Spleen (tissue), 11 donors: Measurements from ENCODE around the gene CAV1. TPM values are rescaled to one million over a fixed set of nuclear protein-coding genes. Genes with fewer than 3 reads are reported as not detected.

Experiments used
- DNase-seq: peaks from one replicate; pipeline ENCODE4 v3.0.0-alpha.2; 2020
- H3K27ac ChIP-seq, 8 donors: fragments of 200-600 bp; sonication (generic) in 7 of 8; 1 replicate in 4 of 8; 2 replicates in 4 of 8; pipeline versions ENCODE4 v1.5.0 to v1.8.0; 2016 to 2021; ENCODE audit warnings: inconsistent platforms in 4 of 8, mild to moderate bottlenecking in 4 of 8, moderate library complexity in 1 of 8
- H3K27me3 ChIP-seq, 7 donors: fragments of 200-600 bp; sonication (generic) in 6 of 7; replicated peaks in 1 of 7; 1 replicate in 4 of 7; 2 replicates in 3 of 7; pipeline versions ENCODE4 v1.5.0 to v1.8.0; 2016 to 2021; ENCODE audit warnings: inconsistent platforms in 3 of 7, mild to moderate bottlenecking in 1 of 7
- H3K36me3 ChIP-seq, 6 donors: fragments of 200-600 bp; sonication (generic) in 5 of 6; 1 replicate in 4 of 6; 2 replicates in 2 of 6; pipeline versions ENCODE4 v1.5.0 to v1.8.0; 2016 to 2021; ENCODE audit warnings: inconsistent platforms in 2 of 6
- H3K4me1 ChIP-seq, 6 donors: fragments of 200-600 bp; sonication (generic) in 5 of 6; 1 replicate in 3 of 6; 2 replicates in 3 of 6; pipeline versions ENCODE4 v1.5.0 to v1.8.0; 2016 to 2021; ENCODE audit warnings: inconsistent platforms in 3 of 6
- H3K4me3 ChIP-seq, 8 donors: fragments of 200-600 bp; sonication (generic) in 7 of 8; 1 replicate in 4 of 8; 2 replicates in 4 of 8; pipeline versions ENCODE4 v1.5.0 to v1.8.0; 2016 to 2021; ENCODE audit warnings: inconsistent platforms in 4 of 8, mild to moderate bottlenecking in 4 of 8, moderate library complexity in 2 of 8
- H3K9me3 ChIP-seq, 8 donors: fragments of 200-600 bp; sonication (generic) in 7 of 8; 1 replicate in 4 of 8; 2 replicates in 4 of 8; pipeline versions ENCODE4 v1.5.0 to v1.8.0; 2016 to 2021; ENCODE audit warnings: inconsistent platforms in 4 of 8
- POLR2A ChIP-seq, 3 donors: fragments of 450-650 bp; IDR thresholded peaks; one replicate each; pipeline ENCODE4 v1.5.1; 2017; ENCODE audit warnings: antibody characterized with exemption in 3 of 3, mild to moderate bottlenecking in 1 of 3
- POLR2AphosphoS5 ChIP-seq, 3 donors: sonication (generic); formaldehyde crosslinking; IDR thresholded peaks; one replicate each; pipeline ENCODE4 v1.5.1; 2017; ENCODE audit warnings: antibody characterized with exemption in 3 of 3
- WGBS, 5 donors: extraction: QIAGEN DNeasy Blood & Tissue Kit in 3 of 5; methylation state at CpG; one replicate each; pipeline versions ENCODE4 v1.1.5 to v1.1.7; 2013 to 2018; 5-methylcytosine and 5-hydroxymethylcytosine counted together
- intact Hi-C: fragments of 100-400 bp; cut with DNase I; formaldehyde crosslinking; loops from one replicate; pipeline ENCODE4 v1.15.0; 2023; ENCODE audit warnings: low total_unique reads
- polyA plus RNA-seq, 3 donors: library from polyadenylated mRNA; stranded (reverse); fragments of 200-250 nt; gene quantifications; one replicate each; pipeline ENCODE4 v1.2.1, GENCODE V29; 2013
- total RNA-seq, 7 donors: library from RNA; depleted of rRNA in 3 of 7; stranded (reverse); fragments of >200 nt in 3 of 7; fragmentation: NEBNext Ultra II Directional in 4 of 7; extraction: Animal tissue kit (Norgen Biotek cat#: 25700) in 4 of 7; gene quantifications; one replicate each; pipeline versions ENCODE4 v1.1.0 to v1.2.1, GENCODE V29; 2016 to 2021
- TF ChIP-seq, protein P1 (sequence below), 11 experiments: fragments of 200-600 bp in 7 of 11; fragments of 450-650 bp in 4 of 11; sonication (generic) in 4 of 11; IDR thresholded peaks in 8 of 11; conservative IDR thresholded peaks in 3 of 11; 1 replicate in 7 of 11; 2 replicates in 4 of 11; pipeline versions ENCODE4 v1.4.0 to v1.8.0; 2016 to 2021; ENCODE audit warnings: antibody characterized with exemption in 11 of 11, inconsistent platforms in 4 of 11, mild to moderate bottlenecking in 1 of 11
- donor health status: healthy with polysubstance abuse.
- donor health status: DM: no; HTN: no; CAD: no; lungs with moderate emphysema.
- donor health status: DM: no; HTN: no; CAD: no.
- donor health status: Bipolar disorder and iron deficiency.
- donor health status: healthy.
- donor health status: DM: no; HTN: no; CAD: no.
- donor health status: DM: yes; HTN: yes; CAD: no.

Gene CAV1
- total and polyA plus RNA-seq, 10 donors, result 26.8 to 404 (median 183) TPM

DNA sequence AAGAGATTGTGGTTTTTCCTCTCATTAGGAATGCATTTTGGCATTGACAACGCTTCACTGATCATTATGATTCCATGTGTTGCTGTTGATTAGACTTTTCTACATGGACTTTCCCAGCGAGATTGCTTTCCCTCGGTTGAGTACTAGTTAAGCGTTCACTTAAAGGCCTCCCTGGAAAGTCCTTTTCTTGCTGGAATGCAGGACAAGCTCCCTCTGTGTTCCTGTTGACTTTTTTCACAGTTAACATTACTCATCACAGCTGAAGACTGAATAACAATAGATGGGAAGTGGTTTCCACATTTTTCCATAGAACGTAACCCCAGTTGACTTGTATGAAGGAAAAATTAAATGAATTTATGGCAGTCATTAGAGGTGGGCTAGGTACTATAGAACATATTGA, 2.6 kb upstream of the CAV1 start:
- no peak for DNase-seq
- no peak overlapping the region for H3K27ac ChIP-seq
- WGBS, 5 donors, result 79 to 87% (median 86%) methylated on average over 5 of the region's 5 CpGs
- H3K27me3 ChIP-seq, result peaks cover 0 to 45% (median 22%) of the 10 kb centered on the region in 7 donors
- H3K4me1 ChIP-seq, result peaks cover 0 to 35% (median 28%) of the 10 kb centered on the region in 6 donors
- TF ChIP-seq POLR2A (IDR thresholded peaks at IDR 0.05) (no peak), POLR2AphosphoS5 (IDR thresholded peaks at IDR 0.05) (no peak)
- TF ChIP-seq, protein P1, sequence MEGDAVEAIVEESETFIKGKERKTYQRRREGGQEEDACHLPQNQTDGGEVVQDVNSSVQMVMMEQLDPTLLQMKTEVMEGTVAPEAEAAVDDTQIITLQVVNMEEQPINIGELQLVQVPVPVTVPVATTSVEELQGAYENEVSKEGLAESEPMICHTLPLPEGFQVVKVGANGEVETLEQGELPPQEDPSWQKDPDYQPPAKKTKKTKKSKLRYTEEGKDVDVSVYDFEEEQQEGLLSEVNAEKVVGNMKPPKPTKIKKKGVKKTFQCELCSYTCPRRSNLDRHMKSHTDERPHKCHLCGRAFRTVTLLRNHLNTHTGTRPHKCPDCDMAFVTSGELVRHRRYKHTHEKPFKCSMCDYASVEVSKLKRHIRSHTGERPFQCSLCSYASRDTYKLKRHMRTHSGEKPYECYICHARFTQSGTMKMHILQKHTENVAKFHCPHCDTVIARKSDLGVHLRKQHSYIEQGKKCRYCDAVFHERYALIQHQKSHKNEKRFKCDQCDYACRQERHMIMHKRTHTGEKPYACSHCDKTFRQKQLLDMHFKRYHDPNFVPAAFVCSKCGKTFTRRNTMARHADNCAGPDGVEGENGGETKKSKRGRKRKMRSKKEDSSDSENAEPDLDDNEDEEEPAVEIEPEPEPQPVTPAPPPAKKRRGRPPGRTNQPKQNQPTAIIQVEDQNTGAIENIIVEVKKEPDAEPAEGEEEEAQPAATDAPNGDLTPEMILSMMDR (IDR thresholded peaks at IDR 0.05 in 8 of 11, conservative IDR thresholded peaks at IDR 0.05 in 3 of 11), result no peak
- H3K9me3 ChIP-seq, result no peaks in the 10 kb centered on the region
- intact Hi-C loops, result loop anchor here (10.0 kb wide), 2 partner anchors 63 to 267 kb away; no protein-coding TSS in a partner anchor
- no peak overlapping the region for H3K4me3 ChIP-seq
- no peaks in the 10 kb centered on the region for H3K36me3 ChIP-seq

DNA sequence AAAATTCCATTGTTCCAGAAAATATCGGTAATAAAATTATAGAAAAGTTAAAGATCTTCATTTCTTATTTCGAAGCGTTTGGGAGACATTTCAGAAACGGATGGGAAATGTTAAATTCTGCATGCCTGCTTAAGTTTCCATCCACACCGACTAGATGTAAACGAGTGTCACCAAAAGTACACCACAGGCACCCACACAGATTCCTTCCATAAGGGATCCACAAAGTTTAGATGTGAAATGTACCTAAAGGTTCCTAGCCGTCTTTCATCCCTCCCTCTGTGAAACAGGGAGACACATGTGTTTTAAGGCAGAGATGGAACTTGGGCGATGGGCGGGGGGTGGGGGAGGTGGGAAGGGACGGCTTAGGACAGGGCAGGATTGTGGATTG, 621 bp upstream of the CAV1 start:
- Histone ChIP-seq H3K4me1 (peaks cover 0 to 52% (median 34%) of the 10 kb centered on the region in 6 donors), H3K27ac (peak overlapping the region; percentile 59 to 91 (median 88)), H3K4me3 (peak overlapping the region in 6 of 8 donors; percentile 38 to 81 (median 58)), H3K27me3 (peaks cover 0 to 46% (median 22%) of the 10 kb centered on the region in 7 donors), H3K9me3 (no peaks in the 10 kb centered on the region), H3K36me3 (no peaks in the 10 kb centered on the region)
- WGBS, 5 donors, result 20 to 35% (median 24%) methylated on average over 7 to 10 of the region's 10 CpGs
- no peak for TF ChIP-seq POLR2A (IDR thresholded peaks at IDR 0.05)
- TF ChIP-seq, protein P1 (IDR thresholded peaks at IDR 0.05 in 8 of 11, conservative IDR thresholded peaks at IDR 0.05 in 3 of 11), result no peak
- intact Hi-C loops, result loop anchor here (10.0 kb wide), 2 partner anchors 61 to 269 kb away; no protein-coding TSS in a partner anchor
- no peak for DNase-seq

DNA sequence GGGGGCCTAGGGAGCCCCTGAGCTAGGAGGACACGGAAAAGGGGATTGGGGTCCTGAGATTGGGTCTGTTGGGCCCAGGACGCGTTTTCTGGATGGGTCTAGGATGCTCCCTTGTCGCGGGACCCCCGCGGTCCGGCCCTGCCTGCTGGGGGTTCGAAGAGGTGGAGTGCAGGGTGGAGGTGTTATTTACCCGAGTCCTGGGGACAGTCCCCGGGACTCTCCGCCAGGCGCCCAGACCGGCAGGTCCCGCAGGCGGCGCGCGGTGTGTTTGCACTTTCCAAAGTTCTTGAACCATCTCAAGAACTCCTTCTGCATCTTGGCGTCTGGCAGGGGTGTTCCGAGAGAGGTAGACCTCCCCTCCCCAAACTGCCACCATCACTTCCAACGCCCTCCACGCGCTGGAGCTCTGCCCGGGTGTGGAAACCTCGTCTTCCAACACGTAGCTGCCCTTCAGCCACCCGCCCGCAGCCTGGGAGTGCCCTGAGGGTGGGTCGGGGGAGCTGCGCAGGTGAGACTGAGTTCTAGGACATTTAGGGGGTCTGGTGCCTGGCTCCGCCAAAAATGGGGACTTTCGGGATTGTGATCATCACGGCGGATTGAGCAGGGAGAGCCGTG, 569 bp downstream of the CAV1 start:
- TF ChIP-seq POLR2A (IDR thresholded peaks at IDR 0.05) (no peak), POLR2AphosphoS5 (IDR thresholded peaks at IDR 0.05) (no peak)
- TF ChIP-seq, protein P1 (IDR thresholded peaks at IDR 0.05 in 8 of 11, conservative IDR thresholded peaks at IDR 0.05 in 3 of 11), result no peak
- Histone ChIP-seq H3K4me1 (peaks cover 5 to 63% (median 42%) of the 10 kb centered on the region in 6 donors), H3K4me3 (peak overlapping the region; percentile 38 to 81 (median 58)), H3K36me3 (no peaks in the 10 kb centered on the region), H3K9me3 (no peaks in the 10 kb centered on the region), H3K27ac (peak overlapping the region; percentile 59 to 91 (median 88)), H3K27me3 (peaks cover 0 to 46% (median 22%) of the 10 kb centered on the region in 7 donors)
- peak; percentile 83 for DNase-seq
- WGBS, 5 donors, result 0 to 1% (median 1%) methylated on average over 22 to 36 of the region's 36 CpGs
- intact Hi-C loops, result loop anchor here (10.0 kb wide), 2 partner anchors 59 to 271 kb away; no protein-coding TSS in a partner anchor
